Measurements from ENCODE around the gene DEFB123.

- no peak for TF ChIP-seq POLR2AphosphoS5 (IDR thresholded peaks at IDR 0.05; ENCODE audit: low read depth, low read length)
- TF ChIP-seq POU2F2 (IDR thresholded peaks at IDR 0.05; ENCODE audit: low read depth, low read length), result no peak
- no peak for TF ChIP-seq POLR2A (IDR thresholded peaks at IDR 0.05; ENCODE audit: low read depth, low read length)
- TF ChIP-seq TAF1 (IDR thresholded peaks at IDR 0.05; ENCODE audit: low read depth, low read length), result no peak
- no peak for TF ChIP-seq PAX5 (IDR thresholded peaks at IDR 0.05; ENCODE audit: insufficient read depth, low read length, severe bottlenecking)
Measured at GRCh38 chr20:31490752-31491151, 50.3 kb downstream of the DEFB123 start.
